IPS DF 6.9 (cell line): ENCODE measurements around the gene PAX5.

Source experiments
- DNase-seq: peaks from one replicate; pipeline ENCODE4 v3.0.0-alpha.2; 2013; ENCODE audit warnings: low read depth, low spot score
- H3K27ac ChIP-seq: one replicate; pipeline ENCODE4 v1.5.1; 2013; ENCODE audit warnings: low read length, control low read depth
- H3K27me3 ChIP-seq: 2 replicates; pipeline ENCODE4 v1.6.1; 2013; ENCODE audit warnings: mild to moderate bottlenecking, low read length; ENCODE audit not compliant: control insufficient read depth, insufficient read depth
- H3K36me3 ChIP-seq: 2 replicates; pipeline ENCODE4 v1.6.1; 2013; ENCODE audit warnings: low read length; ENCODE audit not compliant: control insufficient read depth, insufficient read depth
- H3K4me1 ChIP-seq: 2 replicates; pipeline ENCODE4 v1.6.1; 2013; ENCODE audit warnings: low read length; ENCODE audit not compliant: control insufficient read depth, insufficient read depth
- H3K4me3 ChIP-seq: 2 replicates; pipeline ENCODE4 v1.5.1; 2013; ENCODE audit warnings: mild to moderate bottlenecking, low read length
- H3K9me3 ChIP-seq: 2 replicates; pipeline ENCODE4 v1.6.1; 2013; ENCODE audit warnings: low read length, inconsistent platforms; ENCODE audit not compliant: control insufficient read depth, insufficient read depth
- WGBS: extraction: QIAGEN DNeasy Blood & Tissue Kit; methylation state at CpG from one replicate; pipeline ENCODE4 v1.1.7; 2013; ENCODE audit warnings: mixed read lengths, missing lambda C conversion rate; ENCODE audit not compliant: insufficient read length, insufficient coverage; 5-methylcytosine and 5-hydroxymethylcytosine counted together

PAX5 gene

GRCh38 chr9:36791222-36791950, 242.7 kb downstream of the PAX5 start:
- no peak for DNase-seq
- H3K9me3 ChIP-seq: no peaks in the 10 kb centered on the region
- no peaks in the 10 kb centered on the region for H3K27me3 ChIP-seq
- no CpG with 5 or more reads among the region's 9 CpGs for WGBS
- no peaks in the 10 kb centered on the region for H3K36me3 ChIP-seq
- H3K4me3 ChIP-seq: no peak overlapping the region
- H3K4me1 ChIP-seq: no peaks in the 10 kb centered on the region
- H3K27ac ChIP-seq: no peak overlapping the region

GRCh38 chr9:36789886-36790285, 244.2 kb downstream of the PAX5 start:
- H3K4me1 ChIP-seq: no peaks in the 10 kb centered on the region
- no peaks in the 10 kb centered on the region for H3K36me3 ChIP-seq
- WGBS: no CpG with 5 or more reads among the region's 3 CpGs
- no peaks in the 10 kb centered on the region for H3K9me3 ChIP-seq
- DNase-seq: no peak
- no peaks in the 10 kb centered on the region for H3K27me3 ChIP-seq
- no peak overlapping the region for H3K27ac ChIP-seq
- H3K4me3 ChIP-seq: no peak overlapping the region

GRCh38 chr9:36788534-36788933, 245.5 kb downstream of the PAX5 start:
- WGBS: no CpG with 5 or more reads among the region's 5 CpGs
- H3K4me3 ChIP-seq: no peak overlapping the region
- H3K27ac ChIP-seq: no peak overlapping the region
- DNase-seq: no peak
- no peaks in the 10 kb centered on the region for H3K4me1 ChIP-seq
- no peaks in the 10 kb centered on the region for H3K9me3 ChIP-seq
- H3K36me3 ChIP-seq: no peaks in the 10 kb centered on the region
- no peaks in the 10 kb centered on the region for H3K27me3 ChIP-seq

GRCh38 chr9:36787709-36788108, 246.4 kb downstream of the PAX5 start:
- DNase-seq: no peak
- WGBS: no CpG with 5 or more reads among the region's 3 CpGs
- H3K27me3 ChIP-seq: no peaks in the 10 kb centered on the region
- no peaks in the 10 kb centered on the region for H3K36me3 ChIP-seq
- H3K9me3 ChIP-seq: no peaks in the 10 kb centered on the region
- no peak overlapping the region for H3K27ac ChIP-seq
- H3K4me3 ChIP-seq: no peak overlapping the region
- no peaks in the 10 kb centered on the region for H3K4me1 ChIP-seq
